ENCODE measurements around the gene FYTTD1. TPM values are rescaled to one million over a fixed set of nuclear protein-coding genes. Genes with fewer than 3 reads are reported as not detected.

FYTTD1 gene
- total RNA-seq, 4 donors from 2014 or later: 48.4 to 52.0 (median 50.7) TPM

- TF ChIP-seq CTCF (IDR thresholded peaks at IDR 0.05; ENCODE audit: low read depth): no peak
Observed at GRCh38 chr3:197830308-197830966, 80.8 kb downstream of the FYTTD1 start.

GRCh38 chr3:197830967-197831313 is 81.3 kb downstream of the FYTTD1 start:
- TF ChIP-seq CTCF (IDR thresholded peaks at IDR 0.05; ENCODE audit: low read depth): no peak

GRCh38 chr3:197833930-197834715 is 84.4 kb downstream of the FYTTD1 start:
- TF ChIP-seq CTCF (IDR thresholded peaks at IDR 0.05; ENCODE audit: low read depth): no peak

- TF ChIP-seq CTCF (IDR thresholded peaks at IDR 0.05; ENCODE audit: low read depth): no peak
Observed at GRCh38 chr3:197835509-197835908, 85.8 kb downstream of the FYTTD1 start.

GRCh38 chr3:197836244-197836643 is 86.6 kb downstream of the FYTTD1 start:
- TF ChIP-seq CTCF (IDR thresholded peaks at IDR 0.05; ENCODE audit: low read depth): no peak

Other genes with a start within 250 kb of the FYTTD1 start
- 10 to 100 TPM; 15.5 to 65.2 (median 20.9) TPM for gene BDH1, start 193.9 kb upstream of the FYTTD1 start, total RNA-seq
- 10 to 100 TPM; 24.0 to 63.7 (median 43.4) TPM for gene RUBCN, start 13.0 kb upstream of the FYTTD1 start, total RNA-seq
- 10 to 100 TPM; 44.4 to 60.5 (median 51.5) TPM for gene LRCH3, start 41.4 kb downstream of the FYTTD1 start, total RNA-seq
- gene RPL35A, start 200.3 kb downstream of the FYTTD1 start, total RNA-seq: 100 to 1,000 TPM; 578 to 880 (median 646) TPM
- gene LMLN, start 210.3 kb downstream of the FYTTD1 start, total RNA-seq: 1 to 10 TPM; 2.3 to 8.0 (median 6.6) TPM